ENCODE measurements around the gene GRIN2C.
"Not testable (repeated sequence)": the region's sequence is repeated elsewhere in the genome, so short reads cannot be mapped to it uniquely, and the experiment has no call there.

Gene GRIN2C

GRCh38 chr17:74859459-74860228 lies at the start of gene GRIN2C:
GRIN2C (minus strand) TSS chr17:74859885; CDS start chr17:74855092, 4,793 bp downstream.
- no peak for DNase-seq

DNA sequence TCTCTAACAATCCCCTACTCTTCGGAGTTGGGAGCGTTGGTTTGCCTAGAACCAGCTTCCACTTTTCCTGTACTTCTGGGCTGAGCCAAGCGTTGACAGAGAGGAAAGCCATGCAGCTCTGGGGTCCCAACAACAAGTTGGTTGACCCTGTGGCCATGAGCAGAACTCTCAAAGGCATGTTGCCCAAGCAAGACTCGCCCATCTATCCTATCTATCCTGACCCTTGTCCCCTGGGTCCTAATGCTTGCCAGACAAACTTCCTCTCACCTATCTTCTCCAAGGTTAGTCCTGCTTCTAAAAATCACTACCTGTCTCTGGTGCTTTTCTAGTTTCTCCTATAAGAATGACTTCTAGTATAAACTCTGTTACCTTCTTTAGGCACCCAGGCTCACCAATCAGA lies 49.4 kb upstream of the GRIN2C start:
- DNase-seq: not testable (repeated sequence)

- DNase-seq: no peak
These were observed 47.3 kb upstream of the GRIN2C start for GRCh38 chr17:74907012-74907411.

- not testable (repeated sequence) for DNase-seq
These were observed 46.6 kb upstream of the GRIN2C start for GRCh38 chr17:74906214-74906793.

DNA sequence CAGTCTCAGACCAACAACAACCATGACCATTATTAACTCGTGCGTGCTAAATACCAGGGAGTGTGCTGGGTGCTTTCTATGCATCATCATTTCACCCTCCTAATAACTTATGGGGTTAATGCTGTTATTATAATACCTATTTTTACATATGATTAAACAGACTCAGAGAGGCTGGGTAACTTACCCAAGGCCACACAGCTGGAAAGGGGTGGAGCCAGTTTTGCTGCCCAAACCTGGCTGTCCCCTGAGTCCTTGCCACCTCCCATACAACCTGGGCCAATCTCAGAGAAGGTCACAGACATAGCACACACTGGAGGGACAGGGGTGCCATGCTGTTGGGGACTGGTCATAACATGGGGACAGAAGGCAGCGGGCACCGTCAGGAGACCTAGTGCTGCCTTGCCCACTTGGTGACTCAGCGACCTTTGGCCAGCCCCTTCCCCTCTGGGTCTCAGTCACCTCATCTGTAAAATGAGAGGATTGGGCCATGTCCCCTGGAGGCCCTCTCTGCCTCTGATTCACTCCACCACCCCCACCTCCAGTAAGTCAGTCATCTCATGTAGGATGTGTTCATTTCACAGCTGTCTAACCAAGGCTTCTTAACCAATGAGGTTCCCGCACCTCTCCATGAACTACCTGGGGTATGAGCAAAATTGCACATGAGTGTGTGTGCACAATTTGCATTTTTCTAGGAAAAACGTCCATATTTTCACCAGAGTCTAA lies 45.2 kb upstream of the GRIN2C start:
- DNase-seq: no peak

GRCh38 chr17:74903671-74904070 lies 44.0 kb upstream of the GRIN2C start:
- DNase-seq: no peak

DNA sequence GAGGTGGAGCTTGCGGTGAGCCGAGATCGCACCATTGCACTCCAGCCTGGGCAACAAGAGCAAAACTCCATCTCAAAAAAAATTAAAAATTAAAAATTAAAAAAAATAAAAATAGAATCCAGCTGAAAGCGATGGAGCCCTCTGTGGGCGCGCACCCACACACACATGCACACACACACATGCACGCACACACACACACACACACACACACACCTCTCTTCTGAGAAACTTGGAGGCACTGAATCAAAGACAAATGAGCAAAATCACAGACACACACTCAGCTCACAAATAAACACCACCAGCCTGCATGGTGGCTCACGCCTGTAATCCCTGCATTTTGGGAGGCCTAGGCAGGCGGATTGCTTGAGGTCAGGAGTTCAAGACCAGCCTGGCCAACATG lies 43.3 kb upstream of the GRIN2C start:
- DNase-seq: no peak

DNA sequence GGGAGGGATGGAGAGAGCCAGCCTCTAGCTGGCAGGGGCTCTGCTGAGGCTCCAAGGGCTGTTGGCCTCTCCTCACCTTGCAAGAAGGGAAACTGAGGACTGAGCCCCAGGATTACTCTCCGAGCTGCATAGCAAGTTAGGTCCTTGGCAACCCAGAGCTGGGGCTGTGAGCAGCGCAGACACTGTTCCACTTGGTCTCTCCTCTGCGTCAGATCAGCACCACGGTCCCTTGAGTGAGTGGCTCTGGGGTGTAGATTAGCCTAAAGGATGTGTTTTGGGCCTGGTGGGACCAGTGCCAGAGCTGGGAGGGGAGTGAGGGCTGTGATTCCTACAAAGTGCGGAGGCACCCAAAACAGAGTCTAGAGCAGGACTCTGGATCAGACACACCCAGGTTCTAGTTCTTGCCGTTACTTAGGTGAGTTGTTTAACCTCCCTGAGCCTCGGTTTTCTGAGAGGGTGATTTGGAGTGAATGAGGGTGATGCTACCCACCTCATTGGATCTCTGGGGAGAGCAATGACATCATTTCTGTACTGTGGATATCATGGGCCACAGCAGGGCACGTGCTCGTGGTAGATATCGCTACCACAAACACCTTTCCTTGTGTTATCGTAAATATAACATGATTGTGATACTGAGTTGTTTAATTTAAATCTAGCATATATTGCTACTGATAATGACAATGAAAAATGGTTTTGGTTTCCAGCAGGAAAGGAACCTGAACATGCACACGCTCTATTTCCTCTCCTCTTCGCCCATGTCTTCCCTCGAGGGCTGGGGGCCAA lies 41.9 kb upstream of the GRIN2C start:
- DNase-seq: no peak

DNA sequence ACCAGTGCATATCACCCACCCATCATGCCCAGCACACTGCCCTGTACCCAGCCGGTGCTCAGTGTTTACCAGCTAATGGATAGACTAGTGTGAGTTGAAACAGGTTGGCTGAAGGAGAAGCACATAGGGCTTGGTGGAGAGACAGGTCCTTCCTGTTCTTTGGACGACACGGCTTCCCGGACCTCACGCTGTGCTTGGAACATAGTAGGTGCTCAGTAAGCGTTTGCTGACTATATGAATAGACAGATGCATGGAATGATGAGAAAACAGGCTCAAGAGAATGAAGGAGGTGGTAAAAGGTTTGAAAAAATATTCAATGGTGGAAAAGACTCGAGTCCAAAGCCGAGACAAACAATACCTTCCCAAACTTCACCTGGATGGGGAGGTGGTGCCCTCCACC lies 40.5 kb upstream of the GRIN2C start:
- no peak for DNase-seq

GRCh38 chr17:74898376-74898946 lies 38.8 kb upstream of the GRIN2C start:
- no peak for DNase-seq

- DNase-seq: no peak
These were observed 34.4 kb upstream of the GRIN2C start for GRCh38 chr17:74893936-74894671.

GRCh38 chr17:74892974-74893911 lies 33.6 kb upstream of the GRIN2C start, which contains the start of gene FADS6:
FADS6 (minus strand) TSS chr17:74893633; CDS start chr17:74893595, 38 bp downstream.
- no peak for DNase-seq

GRCh38 chr17:74892013-74892841 lies 32.5 kb upstream of the GRIN2C start:
- no peak for DNase-seq

DNA sequence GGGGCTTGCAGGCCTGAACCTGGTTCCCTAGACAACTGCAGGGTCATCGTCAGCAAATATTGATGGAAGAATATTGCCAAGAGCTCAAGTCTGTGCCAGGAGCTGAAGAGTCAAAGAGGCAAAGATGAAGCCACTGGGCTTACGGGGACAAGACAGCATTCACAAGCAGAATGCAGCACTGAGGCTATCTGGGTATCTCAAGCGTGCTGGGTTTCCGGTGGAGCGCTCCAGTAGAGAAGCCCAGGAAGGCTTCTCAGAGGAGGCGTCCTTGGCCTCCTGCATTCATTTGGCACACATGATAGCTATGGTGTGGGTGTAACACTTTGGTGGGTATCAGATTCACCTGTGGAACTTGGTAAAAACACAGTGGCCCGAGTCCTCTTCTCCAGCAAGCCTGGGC lies 30.9 kb upstream of the GRIN2C start:
- DNase-seq: no peak

- no peak for DNase-seq
These were observed 28.8 kb upstream of the GRIN2C start for GRCh38 chr17:74888469-74888868.

- no peak for DNase-seq
These were observed 23.6 kb upstream of the GRIN2C start for GRCh38 chr17:74883241-74883745.

GRCh38 chr17:74882517-74883240 lies 23.0 kb upstream of the GRIN2C start:
- no peak for DNase-seq

DNA sequence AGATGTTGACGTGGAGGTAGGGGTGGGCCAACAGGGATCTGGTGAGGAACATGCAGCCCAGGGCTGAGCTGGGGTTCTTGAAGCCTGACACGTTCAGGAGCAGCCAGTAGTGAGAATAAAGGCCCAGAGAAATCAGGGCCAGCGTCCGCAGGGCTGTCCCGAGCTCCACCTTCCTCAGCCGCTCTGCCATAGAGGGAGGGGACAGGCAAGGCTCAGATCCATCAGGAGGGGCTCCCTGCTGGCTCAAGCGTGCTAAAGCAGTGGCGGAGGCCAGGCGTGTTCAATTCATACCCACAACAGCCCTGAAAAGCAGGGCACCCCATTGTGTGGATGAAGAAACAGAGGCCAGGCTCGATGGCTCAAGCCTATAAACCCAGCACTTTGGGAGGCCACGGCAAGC lies 21.4 kb upstream of the GRIN2C start:
- DNase-seq: no peak

GRCh38 chr17:74879308-74879707 lies 19.6 kb upstream of the GRIN2C start:
- DNase-seq: no peak
